HepG2 (cell line): ENCODE results near the gene MGAT1.
"Not testable (repeated sequence)": the region's sequence is repeated elsewhere in the genome, so short reads cannot be mapped to it uniquely, and the experiment has no call there.

ENCODE experiments used
- ATF5 ChIP-seq: sonication (generic); formaldehyde crosslinking; IDR thresholded peaks from 2 replicates; pipeline ENCODE4 v1.4.0; 2020; ENCODE audit warnings: mild to moderate bottlenecking, low read depth, missing genetic modification reagents
- CTCF ChIP-seq: sonication (generic); formaldehyde crosslinking; IDR thresholded peaks from 2 replicates; pipeline ENCODE4 v1.5.0; 2020; ENCODE audit warnings: mild to moderate bottlenecking, missing genetic modification reagents, moderate library complexity
- DBP ChIP-seq: sonication (generic); formaldehyde crosslinking; IDR thresholded peaks from 2 replicates; pipeline ENCODE4 v1.4.0; 2020; ENCODE audit warnings: missing genetic modification reagents; ENCODE audit errors: not compliant biosample characterization
- HMGXB3 ChIP-seq: sonication (generic); formaldehyde crosslinking; IDR thresholded peaks from 2 replicates; pipeline ENCODE4 v1.4.0; 2020; ENCODE audit warnings: missing genetic modification reagents, borderline replicate concordance
- MAX ChIP-seq: IDR thresholded peaks from 2 replicates; pipeline ENCODE4 v1.6.1; 2012; ENCODE audit warnings: inconsistent platforms
- MYC ChIP-seq: sonication (generic); formaldehyde crosslinking; IDR thresholded peaks from 2 replicates; pipeline ENCODE4 v1.9.0; 2021; ENCODE audit warnings: missing genetic modification reagents, borderline replicate concordance
- NBN ChIP-seq: fragments of 450-650 bp; conservative IDR thresholded peaks from 2 replicates; pipeline ENCODE4 v1.6.1; 2017
- POLR2AphosphoS2 ChIP-seq: IDR thresholded peaks from 2 replicates; pipeline ENCODE4 v1.6.1; 2011; ENCODE audit warnings: low read depth, low read length, improper control_type of control experiment
- SCMH1 ChIP-seq: sonication (generic); formaldehyde crosslinking; IDR thresholded peaks from 2 replicates; pipeline ENCODE4 v1.9.0; 2021; ENCODE audit warnings: missing genetic modification reagents, mild to moderate bottlenecking, borderline replicate concordance
- TBP ChIP-seq: sonication (generic); formaldehyde crosslinking; IDR thresholded peaks from 2 replicates; pipeline ENCODE4 v1.5.0; 2020; ENCODE audit warnings: missing genetic modification reagents
- ZNF253 ChIP-seq: sonication (generic); formaldehyde crosslinking; IDR thresholded peaks from 2 replicates; pipeline ENCODE4 v1.8.0; 2022; ENCODE audit warnings: mild to moderate bottlenecking, missing genetic modification reagents, borderline replicate concordance
- ZNF605 ChIP-seq: sonication (generic); formaldehyde crosslinking; IDR thresholded peaks from 2 replicates; pipeline ENCODE4 v1.8.0; 2022; ENCODE audit warnings: mild to moderate bottlenecking, missing genetic modification reagents
- ZSCAN30 ChIP-seq: sonication (generic); formaldehyde crosslinking; IDR thresholded peaks from 2 replicates; pipeline ENCODE4 v1.5.0; 2020; ENCODE audit warnings: mild to moderate bottlenecking, missing genetic modification reagents

GRCh38 chr5:180788651-180789410 is 13.8 kb downstream of the MGAT1 start:
- not testable (repeated sequence) for TF ChIP-seq DBP (CRISPR knock-in tag); ATF5 (CRISPR knock-in tag); ZNF253; CTCF (CRISPR knock-in tag); POLR2AphosphoS2; ZSCAN30 (CRISPR knock-in tag); MAX; TBP (CRISPR knock-in tag); NBN; ZNF605; SCMH1 (CRISPR knock-in tag); HMGXB3; MYC (CRISPR knock-in tag)
